ACHN (cell line): ENCODE results near the gene STARD13.

Source experiments
- DNase-seq: peaks from one replicate; pipeline ENCODE4 v3.0.0-alpha.2; 2015
- in situ Hi-C: cut with HindIII; loops from 2 replicates; pipeline ENCODE4 v1.10.0; 2017; ENCODE audit warnings: low sequenced_read_pairs, low pct_ligation_motif_present, low pct_unique_long_range_greater_than_20kb

STARD13 gene

GRCh38 chr13:33285420-33286124 lies at the start of gene STARD13:
Gene STARD13, minus strand, starts transcription at chr13:33285755. Its CDS starts 117 bp downstream, at chr13:33285638.
- in situ Hi-C loops: no loop called here
- peak; percentile 96 for DNase-seq

- in situ Hi-C loops: no loop called here
- no peak for DNase-seq
Observed at GRCh38 chr13:33334831-33335230, 49.3 kb upstream of the STARD13 start.

GRCh38 chr13:33331962-33332361 lies 46.4 kb upstream of the STARD13 start:
- no peak for DNase-seq
- in situ Hi-C loops: no loop called here

- DNase-seq: no peak
- in situ Hi-C loops: no loop called here
Observed at GRCh38 chr13:33330483-33330882, 44.9 kb upstream of the STARD13 start.

GRCh38 chr13:33328701-33329100 lies 43.1 kb upstream of the STARD13 start:
- in situ Hi-C loops: no loop called here
- no peak for DNase-seq

- DNase-seq: no peak
- in situ Hi-C loops: no loop called here
Observed at GRCh38 chr13:33326723-33327122, 41.2 kb upstream of the STARD13 start.

GRCh38 chr13:33326246-33326645 lies 40.7 kb upstream of the STARD13 start:
- no peak for DNase-seq
- in situ Hi-C loops: no loop called here

- no peak for DNase-seq
- in situ Hi-C loops: no loop called here
Observed at GRCh38 chr13:33323801-33324510, 38.4 kb upstream of the STARD13 start.

GRCh38 chr13:33322965-33323668 lies 37.6 kb upstream of the STARD13 start:
- in situ Hi-C loops: no loop called here
- no peak for DNase-seq

- DNase-seq: no peak
Observed at GRCh38 chr13:33322543-33322809, 36.9 kb upstream of the STARD13 start.

GRCh38 chr13:33321686-33322542 lies 36.4 kb upstream of the STARD13 start:
- in situ Hi-C loops: no loop called here
- no peak for DNase-seq

More at GRCh38 chr13:33322543-33322809, 36.9 kb upstream of the STARD13 start:
- in situ Hi-C loops: no loop called here

GRCh38 chr13:33319859-33320258 lies 34.3 kb upstream of the STARD13 start:
- in situ Hi-C loops: no loop called here
- no peak for DNase-seq

- DNase-seq: no peak
- in situ Hi-C loops: no loop called here
Observed at GRCh38 chr13:33318744-33319143, 33.2 kb upstream of the STARD13 start.

GRCh38 chr13:33318037-33318436 lies 32.5 kb upstream of the STARD13 start:
- in situ Hi-C loops: no loop called here

GRCh38 chr13:33316890-33317289 lies 31.3 kb upstream of the STARD13 start:
- in situ Hi-C loops: no loop called here
- no peak for DNase-seq

More at GRCh38 chr13:33318037-33318436, 32.5 kb upstream of the STARD13 start:
- no peak for DNase-seq

GRCh38 chr13:33313504-33313903 lies 27.9 kb upstream of the STARD13 start:
- DNase-seq: no peak
- in situ Hi-C loops: no loop called here

- in situ Hi-C loops: no loop called here
- no peak for DNase-seq
Observed at GRCh38 chr13:33312861-33313212, 27.3 kb upstream of the STARD13 start.

- in situ Hi-C loops: no loop called here
- peak; percentile 46 for DNase-seq
Observed at GRCh38 chr13:33312150-33312860, 26.8 kb upstream of the STARD13 start.
